ENCODE results near the gene SV2C. TPM values are rescaled to one million over a fixed set of nuclear protein-coding genes. Genes with fewer than 3 reads are reported as not detected.

The SV2C gene
- total and polyA plus RNA-seq, 2 of the 13 experiments (the other 11 are each of a cell fraction or from before 2014, with no cell fraction given), result not detected

DNA sequence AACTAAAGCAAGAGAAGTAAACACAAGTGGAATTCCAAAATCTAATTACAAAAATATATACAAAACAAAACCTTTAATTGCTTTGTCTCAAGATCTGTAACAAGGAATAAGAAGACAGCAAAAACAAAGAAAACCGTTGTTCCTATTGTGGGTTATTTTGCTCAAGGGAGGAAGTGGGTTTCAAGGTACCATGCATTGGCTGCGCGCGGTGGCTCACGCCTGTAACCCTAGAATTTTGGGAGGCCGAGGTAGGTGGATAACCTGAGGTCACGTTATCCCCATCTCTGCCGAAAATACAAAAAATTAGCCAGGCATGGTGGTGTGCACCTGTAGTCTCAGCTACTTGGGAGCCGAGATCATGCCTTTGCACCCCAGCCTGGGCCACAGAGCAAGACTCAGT is 307.8 kb downstream of the SV2C start:
- DNase-seq (ENCODE audit: low spot score), result no peak
- Histone ChIP-seq H4K20me1 (ENCODE audit: insufficient read depth, low read length) (no peaks in the 10 kb centered on the region), H3K4me1 (ENCODE audit: insufficient read depth, low read length) (peaks cover 63% of the 10 kb centered on the region), H3K4me3 (replicated peaks in 1 of 3; ENCODE audit: insufficient read depth in 1 of 3, low read depth in 2 of 3, low read length in 3 of 3) (no peak overlapping the region), H3K4me2 (ENCODE audit: low read depth, low read length) (no peak overlapping the region), H3K27ac (ENCODE audit: extremely low read length, insufficient read depth, low read length) (no peak overlapping the region), H3K9me3 (ENCODE audit: low read length) (no peaks in the 10 kb centered on the region), H3K27me3 (ENCODE audit: control insufficient read depth in 1 of 2, insufficient read depth in 2 of 2, low read length in 2 of 2) (no peaks in the 10 kb centered on the region), H3K79me2 (ENCODE audit: insufficient read depth, low read length) (no peaks in the 10 kb centered on the region), H3K36me3 (replicated peaks in 1 of 2; ENCODE audit: control insufficient read depth in 1 of 2, insufficient read depth in 2 of 2, low read length in 2 of 2) (no peaks in the 10 kb centered on the region; a peak in 1 of 5 replicates), H3K9ac (ENCODE audit: insufficient read depth, low read depth, low read length) (no peak overlapping the region), H2AFZ (ENCODE audit: low read length) (no peak overlapping the region)
- intact Hi-C loops (cut with micrococcal nuclease; ENCODE audit: unreplicated experiment) (no loop called here), in situ Hi-C loops (cut with HindIII; ENCODE audit: extremely low pct_ligation_motif_present, low pct_unique_long_range_greater_than_20kb) (no loop called here)
- ATAC-seq, result no peak
- POLR2A ChIA-PET, result no interaction called here
- BruUV-seq (replicated peaks), result no TSS peak
- WGBS (ENCODE audit: low lambda C conversion rate), result 86% methylated on average over 9 of the region's 9 CpGs
- TF ChIP-seq HMGXB3 (CRISPR knock-in tag; IDR thresholded peaks at IDR 0.05; ENCODE audit: borderline replicate concordance) (no peak), ZNF160 (CRISPR knock-in tag; IDR thresholded peaks at IDR 0.05) (no peak), NCOA5 (CRISPR knock-in tag; IDR thresholded peaks at IDR 0.05) (no peak), PLRG1 (conservative IDR thresholded peaks at IDR 0.05) (no peak), MEF2D (CRISPR knock-in tag; IDR thresholded peaks at IDR 0.05) (no peak)
- CTCF ChIA-PET (ENCODE audit: low intra/inter-chr PET ratio, low total read pairs), result no interaction called here
- no peak for FAIRE-seq
